ENCODE results near the gene BMP4. TPM values are rescaled to one million over a fixed set of nuclear protein-coding genes. Genes with fewer than 3 reads are reported as not detected.

The BMP4 gene
- total and polyA plus RNA-seq, 2 experiments from 2014 or later: 2.5 to 3.9 TPM

DNA sequence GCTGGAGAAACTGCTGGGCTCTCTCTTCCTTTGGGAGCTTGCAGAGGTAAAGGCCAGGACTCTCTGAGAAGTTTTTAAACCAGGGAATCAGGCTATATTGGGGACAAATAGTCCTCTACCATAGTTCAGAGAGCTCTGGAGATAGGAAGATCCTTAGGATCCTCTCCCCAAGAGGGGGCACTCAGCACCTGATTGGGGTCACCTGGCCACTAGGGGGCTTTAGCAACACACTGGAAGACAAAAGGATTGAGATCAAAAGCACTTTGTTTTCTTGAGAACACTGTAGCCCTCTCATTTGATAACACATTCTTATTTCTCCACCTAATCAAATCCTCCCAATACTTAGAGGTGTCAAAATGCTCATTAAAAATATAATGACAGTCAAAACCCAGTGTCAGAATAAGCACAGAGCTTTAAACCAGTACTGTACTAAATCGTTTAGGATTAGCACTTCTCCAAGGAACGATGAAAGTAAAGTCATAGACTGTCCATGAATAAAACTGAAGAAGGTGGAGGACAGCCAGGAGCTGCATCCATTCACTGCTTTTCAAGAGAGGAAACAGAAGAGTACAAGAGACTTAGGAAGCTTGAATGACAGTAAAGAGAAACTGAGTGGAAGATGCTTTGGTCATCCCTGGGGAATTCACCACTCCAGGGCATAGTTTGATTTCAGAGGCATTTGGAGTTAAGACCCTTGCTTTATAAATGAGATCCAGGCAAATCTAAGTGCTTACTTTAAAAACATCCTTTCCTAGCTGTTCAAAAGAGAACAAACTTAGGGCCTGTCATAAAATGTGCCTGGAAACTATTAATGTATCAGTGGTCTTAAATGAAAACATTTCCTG lies 26.5 kb downstream of the BMP4 start:
- DNase-seq (ENCODE audit: low spot score) (peak; percentile 90), ATAC-seq (peak; percentile 99)
- Mint-ChIP-seq H3K36me3 (ENCODE audit: low read depth) (no peaks in the 10 kb centered on the region), H3K4me3 (no peak overlapping the region), H3K9me3 (no peaks in the 10 kb centered on the region), H3K27me3 (ENCODE audit: insufficient read depth, low read depth, poor library complexity) (no peaks in the 10 kb centered on the region), H3K4me1 (peaks cover 12% of the 10 kb centered on the region), H3K27ac (no peak overlapping the region)
- no peaks in the 10 kb centered on the region for H3F3A ChIP-seq (replicated peaks; ENCODE audit: low read depth)
- H3K4me1 ChIP-seq (ENCODE audit: insufficient read depth): peaks cover 7% of the 10 kb centered on the region; the same call in 1 of the 2 replicates
- TF ChIP-seq CTCF (conservative IDR thresholded peaks at IDR 0.05; ENCODE audit: low read depth in 2 of 2) (peak; percentile 89 to 97), JUNB (IDR thresholded peaks at IDR 0.05; ENCODE audit: unreplicated experiment) (no peak), ZNF331 (CRISPR knock-in tag; IDR thresholded peaks at IDR 0.05; ENCODE audit: low read depth) (no peak), ETS1 (IDR thresholded peaks at IDR 0.05) (no peak), REST (IDR thresholded peaks at IDR 0.05; ENCODE audit: unreplicated experiment) (no peak)
- no peaks in the 10 kb centered on the region for H4K20me1 ChIP-seq (replicated peaks; ENCODE audit: insufficient read depth)
- H3K4me2 ChIP-seq: no peak overlapping the region
- H3K4me3 ChIP-seq: no peak overlapping the region
- H3K36me3 ChIP-seq (ENCODE audit: insufficient read depth): no peaks in the 10 kb centered on the region
- peak overlapping the region; percentile 0; the same call in 1 of the 2 replicates for H2AFZ ChIP-seq
- H3K27ac ChIP-seq (ENCODE audit: low read depth): no peak overlapping the region
- H3K27me3 ChIP-seq (ENCODE audit: insufficient read depth): no peaks in the 10 kb centered on the region
- no peaks in the 10 kb centered on the region for H3K9me2 ChIP-seq (ENCODE audit: insufficient read depth)
- H3K79me2 ChIP-seq (replicated peaks; ENCODE audit: insufficient read depth): no peaks in the 10 kb centered on the region

DNA sequence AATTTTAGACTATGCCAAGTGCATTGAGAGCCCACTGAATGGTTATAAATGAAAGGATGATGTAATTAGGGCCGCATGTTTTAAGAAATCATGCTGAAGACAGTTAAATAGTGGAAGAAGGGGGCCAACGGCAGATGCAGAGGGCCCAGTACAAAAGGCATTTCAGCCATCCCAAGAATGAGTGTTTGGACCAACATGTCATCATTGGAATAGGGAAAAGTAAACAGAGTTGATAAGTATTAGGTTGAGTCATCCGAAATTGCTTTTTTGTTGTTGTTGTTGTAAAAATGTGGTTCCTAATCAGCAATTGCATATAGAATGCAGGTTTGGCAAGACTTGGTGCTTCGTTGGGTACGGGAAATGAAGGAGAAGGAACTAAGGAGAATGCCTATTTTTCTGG lies 29.5 kb downstream of the BMP4 start:
- no peak overlapping the region for H3K4me3 ChIP-seq
- peaks cover 7% of the 10 kb centered on the region; the same call in 1 of the 2 replicates for H3K4me1 ChIP-seq (ENCODE audit: insufficient read depth)
- H3K36me3 Mint-ChIP-seq (ENCODE audit: low read depth): no peaks in the 10 kb centered on the region
- ATAC-seq (no peak), DNase-seq (ENCODE audit: low spot score) (no peak)
- no peak overlapping the region for H3K4me2 ChIP-seq
- no peaks in the 10 kb centered on the region for H4K20me1 ChIP-seq (replicated peaks; ENCODE audit: insufficient read depth)
- no peak overlapping the region for H3K4me3 Mint-ChIP-seq
- no peaks in the 10 kb centered on the region for H3K9me2 ChIP-seq (ENCODE audit: insufficient read depth)
- H2AFZ ChIP-seq: no peak overlapping the region
- no peak overlapping the region for H3K27ac ChIP-seq (ENCODE audit: low read depth)
- no peaks in the 10 kb centered on the region for H3F3A ChIP-seq (replicated peaks; ENCODE audit: low read depth)
- H3K36me3 ChIP-seq (ENCODE audit: insufficient read depth): no peaks in the 10 kb centered on the region
- peaks cover 1% of the 10 kb centered on the region for H3K27me3 Mint-ChIP-seq (ENCODE audit: insufficient read depth, low read depth, poor library complexity)
- no peak overlapping the region for H3K27ac Mint-ChIP-seq
- H3K27me3 ChIP-seq (ENCODE audit: insufficient read depth): no peaks in the 10 kb centered on the region
- H3K9me3 Mint-ChIP-seq: no peaks in the 10 kb centered on the region
- no peaks in the 10 kb centered on the region for H3K79me2 ChIP-seq (replicated peaks; ENCODE audit: insufficient read depth)
- peaks cover 12% of the 10 kb centered on the region for H3K4me1 Mint-ChIP-seq
- TF ChIP-seq, protein P1, sequence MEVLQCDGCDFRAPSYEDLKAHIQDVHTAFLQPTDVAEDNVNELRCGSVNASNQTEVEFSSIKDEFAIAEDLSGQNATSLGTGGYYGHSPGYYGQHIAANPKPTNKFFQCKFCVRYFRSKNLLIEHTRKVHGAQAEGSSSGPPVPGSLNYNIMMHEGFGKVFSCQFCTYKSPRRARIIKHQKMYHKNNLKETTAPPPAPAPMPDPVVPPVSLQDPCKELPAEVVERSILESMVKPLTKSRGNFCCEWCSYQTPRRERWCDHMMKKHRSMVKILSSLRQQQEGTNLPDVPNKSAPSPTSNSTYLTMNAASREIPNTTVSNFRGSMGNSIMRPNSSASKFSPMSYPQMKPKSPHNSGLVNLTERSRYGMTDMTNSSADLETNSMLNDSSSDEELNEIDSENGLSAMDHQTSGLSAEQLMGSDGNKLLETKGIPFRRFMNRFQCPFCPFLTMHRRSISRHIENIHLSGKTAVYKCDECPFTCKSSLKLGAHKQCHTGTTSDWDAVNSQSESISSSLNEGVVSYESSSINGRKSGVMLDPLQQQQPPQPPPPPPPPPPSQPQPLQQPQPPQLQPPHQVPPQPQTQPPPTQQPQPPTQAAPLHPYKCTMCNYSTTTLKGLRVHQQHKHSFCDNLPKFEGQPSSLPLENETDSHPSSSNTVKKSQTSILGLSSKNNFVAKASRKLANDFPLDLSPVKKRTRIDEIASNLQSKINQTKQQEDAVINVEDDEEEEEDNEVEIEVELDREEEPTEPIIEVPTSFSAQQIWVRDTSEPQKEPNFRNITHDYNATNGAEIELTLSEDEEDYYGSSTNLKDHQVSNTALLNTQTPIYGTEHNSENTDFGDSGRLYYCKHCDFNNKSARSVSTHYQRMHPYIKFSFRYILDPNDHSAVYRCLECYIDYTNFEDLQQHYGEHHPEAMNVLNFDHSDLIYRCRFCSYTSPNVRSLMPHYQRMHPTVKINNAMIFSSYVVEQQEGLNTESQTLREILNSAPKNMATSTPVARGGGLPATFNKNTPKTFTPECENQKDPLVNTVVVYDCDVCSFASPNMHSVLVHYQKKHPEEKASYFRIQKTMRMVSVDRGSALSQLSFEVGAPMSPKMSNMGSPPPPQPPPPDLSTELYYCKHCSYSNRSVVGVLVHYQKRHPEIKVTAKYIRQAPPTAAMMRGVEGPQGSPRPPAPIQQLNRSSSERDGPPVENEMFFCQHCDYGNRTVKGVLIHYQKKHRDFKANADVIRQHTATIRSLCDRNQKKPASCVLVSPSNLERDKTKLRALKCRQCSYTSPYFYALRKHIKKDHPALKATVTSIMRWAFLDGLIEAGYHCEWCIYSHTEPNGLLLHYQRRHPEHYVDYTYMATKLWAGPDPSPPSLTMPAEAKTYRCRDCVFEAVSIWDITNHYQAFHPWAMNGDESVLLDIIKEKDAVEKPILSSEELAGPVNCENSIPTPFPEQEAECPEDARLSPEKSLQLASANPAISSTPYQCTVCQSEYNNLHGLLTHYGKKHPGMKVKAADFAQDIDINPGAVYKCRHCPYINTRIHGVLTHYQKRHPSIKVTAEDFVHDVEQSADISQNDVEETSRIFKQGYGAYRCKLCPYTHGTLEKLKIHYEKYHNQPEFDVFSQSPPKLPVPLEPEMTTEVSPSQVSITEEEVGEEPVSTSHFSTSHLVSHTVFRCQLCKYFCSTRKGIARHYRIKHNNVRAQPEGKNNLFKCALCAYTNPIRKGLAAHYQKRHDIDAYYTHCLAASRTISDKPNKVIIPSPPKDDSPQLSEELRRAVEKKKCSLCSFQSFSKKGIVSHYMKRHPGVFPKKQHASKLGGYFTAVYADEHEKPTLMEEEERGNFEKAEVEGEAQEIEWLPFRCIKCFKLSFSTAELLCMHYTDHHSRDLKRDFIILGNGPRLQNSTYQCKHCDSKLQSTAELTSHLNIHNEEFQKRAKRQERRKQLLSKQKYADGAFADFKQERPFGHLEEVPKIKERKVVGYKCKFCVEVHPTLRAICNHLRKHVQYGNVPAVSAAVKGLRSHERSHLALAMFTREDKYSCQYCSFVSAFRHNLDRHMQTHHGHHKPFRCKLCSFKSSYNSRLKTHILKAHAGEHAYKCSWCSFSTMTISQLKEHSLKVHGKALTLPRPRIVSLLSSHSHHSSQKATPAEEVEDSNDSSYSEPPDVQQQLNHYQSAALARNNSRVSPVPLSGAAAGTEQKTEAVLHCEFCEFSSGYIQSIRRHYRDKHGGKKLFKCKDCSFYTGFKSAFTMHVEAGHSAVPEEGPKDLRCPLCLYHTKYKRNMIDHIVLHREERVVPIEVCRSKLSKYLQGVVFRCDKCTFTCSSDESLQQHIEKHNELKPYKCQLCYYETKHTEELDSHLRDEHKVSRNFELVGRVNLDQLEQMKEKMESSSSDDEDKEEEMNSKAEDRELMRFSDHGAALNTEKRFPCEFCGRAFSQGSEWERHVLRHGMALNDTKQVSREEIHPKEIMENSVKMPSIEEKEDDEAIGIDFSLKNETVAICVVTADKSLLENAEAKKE (CRISPR knock-in tag; IDR thresholded peaks at IDR 0.05): no peak
- TF ChIP-seq JUNB (IDR thresholded peaks at IDR 0.05; ENCODE audit: unreplicated experiment) (no peak), ZNF331 (CRISPR knock-in tag; IDR thresholded peaks at IDR 0.05; ENCODE audit: low read depth) (no peak), STAT1 (IDR thresholded peaks at IDR 0.05; ENCODE audit: unreplicated experiment) (no peak)
